ENCODE data around the gene C1QTNF1.

DNA sequence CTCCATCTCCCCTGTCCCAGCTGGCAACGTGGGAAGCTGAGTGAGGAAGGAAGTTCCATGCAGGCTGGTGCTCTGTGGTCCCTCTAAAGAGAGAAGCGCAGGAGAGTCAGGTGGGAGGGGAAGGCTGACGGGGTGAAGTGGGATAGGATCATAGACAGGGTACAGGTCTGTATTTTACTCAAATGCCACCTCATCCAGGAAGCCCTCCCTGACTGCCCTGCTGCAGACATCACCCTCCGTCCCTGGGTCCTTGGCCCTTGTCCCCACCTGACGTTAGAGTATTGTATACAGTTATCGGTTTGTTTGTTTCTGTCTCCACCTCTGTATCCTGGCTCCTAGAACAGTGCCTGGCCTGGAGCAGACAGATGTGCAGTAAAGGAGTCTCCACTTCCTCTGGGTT lies 26.1 kb upstream of the C1QTNF1 start:
- TF ChIP-seq GABPA (IDR thresholded peaks at IDR 0.05; ENCODE audit: low read depth) (no peak), JUND (IDR thresholded peaks at IDR 0.05) (no peak), RCOR1 (IDR thresholded peaks at IDR 0.05; ENCODE audit: low read length) (no peak), TAF1 (IDR thresholded peaks at IDR 0.05; ENCODE audit: borderline replicate concordance, low read depth, low read length) (no peak), NRF1 (IDR thresholded peaks at IDR 0.05; ENCODE audit: low read depth, low read length) (no peak), RXRA (IDR thresholded peaks at IDR 0.05; ENCODE audit: borderline replicate concordance, low read depth) (no peak)
- TF ChIP-seq, protein P1, sequence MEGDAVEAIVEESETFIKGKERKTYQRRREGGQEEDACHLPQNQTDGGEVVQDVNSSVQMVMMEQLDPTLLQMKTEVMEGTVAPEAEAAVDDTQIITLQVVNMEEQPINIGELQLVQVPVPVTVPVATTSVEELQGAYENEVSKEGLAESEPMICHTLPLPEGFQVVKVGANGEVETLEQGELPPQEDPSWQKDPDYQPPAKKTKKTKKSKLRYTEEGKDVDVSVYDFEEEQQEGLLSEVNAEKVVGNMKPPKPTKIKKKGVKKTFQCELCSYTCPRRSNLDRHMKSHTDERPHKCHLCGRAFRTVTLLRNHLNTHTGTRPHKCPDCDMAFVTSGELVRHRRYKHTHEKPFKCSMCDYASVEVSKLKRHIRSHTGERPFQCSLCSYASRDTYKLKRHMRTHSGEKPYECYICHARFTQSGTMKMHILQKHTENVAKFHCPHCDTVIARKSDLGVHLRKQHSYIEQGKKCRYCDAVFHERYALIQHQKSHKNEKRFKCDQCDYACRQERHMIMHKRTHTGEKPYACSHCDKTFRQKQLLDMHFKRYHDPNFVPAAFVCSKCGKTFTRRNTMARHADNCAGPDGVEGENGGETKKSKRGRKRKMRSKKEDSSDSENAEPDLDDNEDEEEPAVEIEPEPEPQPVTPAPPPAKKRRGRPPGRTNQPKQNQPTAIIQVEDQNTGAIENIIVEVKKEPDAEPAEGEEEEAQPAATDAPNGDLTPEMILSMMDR (IDR thresholded peaks at IDR 0.05) = no peak

Data from SK-N-SH (cell line).